Measurements from ENCODE around the gene QARS1. TPM values are rescaled to one million over a fixed set of nuclear protein-coding genes. Genes with fewer than 3 reads are reported as not detected.

Gene QARS1
- total and polyA plus RNA-seq, 2 of the 13 experiments (the other 11 are each of a cell fraction or from before 2014, with no cell fraction given): 307 to 327 TPM

DNA sequence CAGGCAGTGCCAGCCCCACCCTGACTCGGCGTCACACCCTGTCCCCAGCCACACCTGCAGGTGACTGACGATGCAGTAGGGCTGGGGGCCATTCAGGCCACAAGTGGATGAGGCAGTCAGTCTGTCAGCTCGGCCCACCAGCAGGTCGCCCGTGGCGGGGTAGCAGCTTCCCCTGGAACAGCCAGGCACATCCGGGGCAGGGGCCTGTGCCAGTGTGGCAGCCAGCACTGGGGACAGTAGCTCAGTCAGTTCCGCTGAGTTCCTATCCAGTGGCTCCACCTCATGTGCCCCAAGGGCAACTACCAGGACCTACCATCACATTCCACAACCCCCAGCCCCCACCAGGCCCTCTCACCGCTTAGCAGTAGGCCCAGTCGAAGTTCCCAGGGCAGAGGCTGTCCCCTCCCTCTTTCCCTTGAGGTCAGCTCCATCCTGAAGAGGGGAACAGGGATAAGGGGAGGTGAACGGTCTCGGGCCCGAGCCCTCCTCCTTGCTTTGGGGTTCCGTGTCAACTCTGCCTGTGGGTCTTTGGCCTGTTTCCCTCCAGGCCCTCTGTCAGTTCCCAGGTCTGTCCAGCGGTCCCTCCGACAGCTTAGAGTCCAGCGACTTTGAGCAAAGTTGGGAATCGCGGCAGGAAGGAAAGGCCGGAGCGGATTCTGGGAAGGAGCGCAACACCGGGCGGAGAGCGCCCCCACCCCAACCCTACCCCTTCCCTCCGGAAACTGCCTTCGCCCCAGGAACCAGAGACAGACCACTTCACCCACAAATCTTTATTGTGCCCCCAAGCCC is 28.1 kb upstream of the QARS1 start, which contains the start of gene LAMB2 (continued):
- TF ChIP-seq ZGPAT (CRISPR knock-in tag; IDR thresholded peaks at IDR 0.05) (peak; percentile 34; the same call in 1 of the 2 replicates), DRAP1 (CRISPR knock-in tag; IDR thresholded peaks at IDR 0.05) (peak; percentile 84), MED1 (CRISPR knock-in tag; IDR thresholded peaks at IDR 0.05) (peak; percentile 64), THAP11 (CRISPR knock-in tag; IDR thresholded peaks at IDR 0.05) (0 out of 2 replicates have a peak, but pooled peaks have one; percentile 31), YEATS2 (CRISPR knock-in tag; IDR thresholded peaks at IDR 0.05; ENCODE audit: borderline replicate concordance) (peak; percentile 68; the same call in 1 of the 2 replicates), ZFP91 (CRISPR knock-in tag; IDR thresholded peaks at IDR 0.05; ENCODE audit: borderline replicate concordance) (peak; percentile 65), SP4 (CRISPR knock-in tag; IDR thresholded peaks at IDR 0.05) (no peak), CCAR2 (optimal IDR thresholded peaks at IDR 0.05; ENCODE audit: low read depth, low read length) (no peak), ZFP36L1 (CRISPR knock-in tag; IDR thresholded peaks at IDR 0.05) (no peak), SMARCC2 (IDR thresholded peaks at IDR 0.05) (no peak), BHLHE40 (IDR thresholded peaks at IDR 0.05; ENCODE audit: low read length) (no peak), ZSCAN20 (CRISPR knock-in tag; IDR thresholded peaks at IDR 0.05; ENCODE audit: borderline replicate concordance) (0 out of 2 replicates have a peak, but pooled peaks have one; percentile 31), GLI4 (CRISPR knock-in tag; IDR thresholded peaks at IDR 0.05; ENCODE audit: borderline replicate concordance) (no peak), MAF1 (CRISPR knock-in tag; IDR thresholded peaks at IDR 0.05; ENCODE audit: borderline replicate concordance) (peak; percentile 62; the same call in 1 of the 2 replicates), HNF4G (IDR thresholded peaks at IDR 0.05; ENCODE audit: borderline replicate concordance, low read depth, low read length) (peak; percentile 33; the same call in 1 of the 2 replicates), HNF4G (CRISPR knock-in tag; IDR thresholded peaks at IDR 0.05; ENCODE audit: borderline replicate concordance, low read depth) (no peak), KDM2A (CRISPR knock-in tag; IDR thresholded peaks at IDR 0.05; ENCODE audit: borderline replicate concordance, low read depth) (0 out of 2 replicates have a peak, but pooled peaks have one; percentile 62), POGZ (CRISPR knock-in tag; IDR thresholded peaks at IDR 0.05) (peak; percentile 46), CBFB (CRISPR knock-in tag; IDR thresholded peaks at IDR 0.05) (peak; percentile 78)
- TF ChIP-seq, protein P1, sequence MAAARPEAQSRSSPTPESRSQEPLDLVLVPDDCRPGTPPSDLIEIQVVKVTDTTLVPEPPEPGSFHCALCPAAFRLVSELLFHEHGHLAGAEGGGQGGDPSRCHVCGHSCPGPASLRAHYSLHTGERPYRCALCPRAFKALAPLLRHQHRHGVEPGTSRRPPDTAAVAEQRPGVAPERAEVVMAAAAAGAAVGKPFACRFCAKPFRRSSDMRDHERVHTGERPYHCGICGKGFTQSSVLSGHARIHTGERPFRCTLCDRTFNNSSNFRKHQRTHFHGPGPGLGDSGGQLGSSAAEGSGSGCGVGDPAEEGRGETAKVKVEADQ (CRISPR knock-in tag; IDR thresholded peaks at IDR 0.05; ENCODE audit: borderline replicate concordance): peak; percentile 69; the same call in 1 of the 2 replicates
- TF ChIP-seq, protein P2, sequence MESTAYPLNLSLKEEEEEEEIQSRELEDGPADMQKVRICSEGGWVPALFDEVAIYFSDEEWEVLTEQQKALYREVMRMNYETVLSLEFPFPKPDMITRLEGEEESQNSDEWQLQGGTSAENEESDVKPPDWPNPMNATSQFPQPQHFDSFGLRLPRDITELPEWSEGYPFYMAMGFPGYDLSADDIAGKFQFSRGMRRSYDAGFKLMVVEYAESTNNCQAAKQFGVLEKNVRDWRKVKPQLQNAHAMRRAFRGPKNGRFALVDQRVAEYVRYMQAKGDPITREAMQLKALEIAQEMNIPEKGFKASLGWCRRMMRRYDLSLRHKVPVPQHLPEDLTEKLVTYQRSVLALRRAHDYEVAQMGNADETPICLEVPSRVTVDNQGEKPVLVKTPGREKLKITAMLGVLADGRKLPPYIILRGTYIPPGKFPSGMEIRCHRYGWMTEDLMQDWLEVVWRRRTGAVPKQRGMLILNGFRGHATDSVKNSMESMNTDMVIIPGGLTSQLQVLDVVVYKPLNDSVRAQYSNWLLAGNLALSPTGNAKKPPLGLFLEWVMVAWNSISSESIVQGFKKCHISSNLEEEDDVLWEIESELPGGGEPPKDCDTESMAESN (CRISPR knock-in tag; conservative IDR thresholded peaks at IDR 0.05): peak; percentile 64; the same call in 1 of the 2 replicates
